Measurements from ENCODE around the gene GRID1. TPM values are rescaled to one million over a fixed set of nuclear protein-coding genes. Genes with fewer than 3 reads are reported as not detected.

Gene GRID1
- polyA plus RNA-seq, 1 donor (not counting 4 experiments of a cell fraction or from before 2014, with no cell fraction given), result 0.01 TPM

DNA sequence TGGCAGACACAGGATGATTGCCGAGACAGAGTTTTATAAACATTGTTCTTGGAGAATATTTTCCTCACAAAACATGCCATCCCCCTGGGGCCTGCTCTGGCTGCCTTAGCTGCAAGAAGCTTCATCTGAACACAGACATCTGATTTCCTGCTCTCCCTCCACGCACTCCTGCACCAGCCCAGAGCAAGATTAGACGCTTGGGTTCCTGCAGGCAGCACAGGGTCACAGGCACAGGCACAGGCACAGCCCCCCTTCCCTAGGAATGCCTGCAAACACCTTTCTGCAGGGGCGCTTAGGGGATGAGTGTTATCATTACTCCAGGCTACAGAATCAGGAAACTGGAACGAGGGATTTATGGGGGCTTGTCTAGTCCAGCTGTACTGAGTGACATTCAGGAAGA is 450.3 kb downstream of the GRID1 start:
- FAIRE-seq (no peak), DNase-seq (ENCODE audit: low read depth, low spot score) (no peak)
- H3K9ac ChIP-seq (ENCODE audit: control insufficient read depth, extremely low read depth, insufficient read depth, low read length), result no peak overlapping the region
- no peaks in the 10 kb centered on the region for H3K9me3 ChIP-seq (ENCODE audit: control insufficient read depth, low read depth, low read length)
- no peak overlapping the region for H2AFZ ChIP-seq (ENCODE audit: control insufficient read depth, low read length)
- dilution Hi-C loops (cut with MboI; ENCODE audit: extremely low pct_ligation_motif_present, low sequenced_read_pairs), result no loop called here
- H3K79me2 ChIP-seq (ENCODE audit: control insufficient read depth, insufficient read depth, low read length), result no peaks in the 10 kb centered on the region
- H3K4me1 ChIP-seq (ENCODE audit: control insufficient read depth, extremely low read depth, insufficient read depth, low read length), result no peaks in the 10 kb centered on the region
- no peaks in the 10 kb centered on the region for H3K27me3 ChIP-seq (ENCODE audit: control insufficient read depth, extremely low read depth, insufficient read depth, low read length)
- H3K27ac ChIP-seq (ENCODE audit: control insufficient read depth, insufficient read depth, low read length), result no peak overlapping the region
- H3K4me3 ChIP-seq (ENCODE audit: control insufficient read depth in 2 of 3, extremely low read depth in 1 of 3, insufficient read depth in 2 of 3, low read depth in 1 of 3, low read length in 3 of 3), result no peak overlapping the region
- no peak overlapping the region for H3K4me2 ChIP-seq (ENCODE audit: control insufficient read depth, extremely low read depth, insufficient read depth, low read depth, low read length)
- H3K9me1 ChIP-seq (ENCODE audit: control insufficient read depth, extremely low read depth, insufficient read depth, low read length), result no peaks in the 10 kb centered on the region
- no peaks in the 10 kb centered on the region for H4K20me1 ChIP-seq (ENCODE audit: control insufficient read depth, extremely low read depth, insufficient read depth, low read length)
- no peaks in the 10 kb centered on the region for H3K36me3 ChIP-seq (ENCODE audit: control insufficient read depth in 2 of 2, extremely low read depth in 1 of 2, insufficient read depth in 2 of 2, low read length in 2 of 2)
- TF ChIP-seq, protein P1, sequence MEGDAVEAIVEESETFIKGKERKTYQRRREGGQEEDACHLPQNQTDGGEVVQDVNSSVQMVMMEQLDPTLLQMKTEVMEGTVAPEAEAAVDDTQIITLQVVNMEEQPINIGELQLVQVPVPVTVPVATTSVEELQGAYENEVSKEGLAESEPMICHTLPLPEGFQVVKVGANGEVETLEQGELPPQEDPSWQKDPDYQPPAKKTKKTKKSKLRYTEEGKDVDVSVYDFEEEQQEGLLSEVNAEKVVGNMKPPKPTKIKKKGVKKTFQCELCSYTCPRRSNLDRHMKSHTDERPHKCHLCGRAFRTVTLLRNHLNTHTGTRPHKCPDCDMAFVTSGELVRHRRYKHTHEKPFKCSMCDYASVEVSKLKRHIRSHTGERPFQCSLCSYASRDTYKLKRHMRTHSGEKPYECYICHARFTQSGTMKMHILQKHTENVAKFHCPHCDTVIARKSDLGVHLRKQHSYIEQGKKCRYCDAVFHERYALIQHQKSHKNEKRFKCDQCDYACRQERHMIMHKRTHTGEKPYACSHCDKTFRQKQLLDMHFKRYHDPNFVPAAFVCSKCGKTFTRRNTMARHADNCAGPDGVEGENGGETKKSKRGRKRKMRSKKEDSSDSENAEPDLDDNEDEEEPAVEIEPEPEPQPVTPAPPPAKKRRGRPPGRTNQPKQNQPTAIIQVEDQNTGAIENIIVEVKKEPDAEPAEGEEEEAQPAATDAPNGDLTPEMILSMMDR (optimal IDR thresholded peaks at IDR 0.05 in 1 of 3, IDR thresholded peaks at IDR 0.05 in 1 of 3, conservative IDR thresholded peaks at IDR 0.05 in 1 of 3; ENCODE audit: extremely low read depth in 1 of 3, insufficient read depth in 2 of 3, low read length in 3 of 3), result no peak

DNA sequence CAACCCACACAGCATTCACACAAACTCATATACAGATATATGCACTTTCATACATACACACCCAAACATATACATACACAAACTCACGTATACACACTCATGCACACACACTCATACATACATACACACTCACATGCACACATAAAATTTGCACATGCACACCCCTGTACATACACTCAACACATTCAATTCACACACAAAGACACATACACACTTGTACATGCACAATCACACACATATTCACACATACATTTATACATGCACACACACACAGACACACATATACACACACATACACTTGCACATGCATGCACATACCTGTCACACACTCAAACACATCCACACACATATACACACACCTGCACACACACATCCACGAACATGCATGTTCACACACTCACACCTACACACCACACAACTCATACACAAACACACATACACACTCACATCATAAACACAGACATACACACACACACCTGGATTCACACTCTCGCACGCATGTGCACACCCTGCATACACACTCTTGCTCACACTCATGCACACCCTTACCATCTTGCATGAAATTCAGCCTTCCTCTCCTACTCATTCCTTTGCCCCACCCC is 451.2 kb downstream of the GRID1 start:
- FAIRE-seq, result no peak
- TF ChIP-seq EZH2 (IDR thresholded peaks at IDR 0.05; ENCODE audit: low read length), result no peak
- TF ChIP-seq, protein P1 (optimal IDR thresholded peaks at IDR 0.05 in 1 of 3, IDR thresholded peaks at IDR 0.05 in 1 of 3, conservative IDR thresholded peaks at IDR 0.05 in 1 of 3; ENCODE audit: extremely low read depth in 1 of 3, insufficient read depth in 2 of 3, low read length in 3 of 3), result no peak

More for the DNA sequence above, 451.2 kb downstream of the GRID1 start:
- Histone ChIP-seq H3K27ac (ENCODE audit: control insufficient read depth, insufficient read depth, low read length) (no peak overlapping the region), H3K9me3 (ENCODE audit: control insufficient read depth, low read depth, low read length) (no peaks in the 10 kb centered on the region), H3K4me2 (ENCODE audit: control insufficient read depth, extremely low read depth, insufficient read depth, low read depth, low read length) (no peak overlapping the region), H3K4me3 (ENCODE audit: control insufficient read depth in 2 of 3, extremely low read depth in 1 of 3, insufficient read depth in 2 of 3, low read depth in 1 of 3, low read length in 3 of 3) (no peak overlapping the region), H3K9ac (ENCODE audit: control insufficient read depth, extremely low read depth, insufficient read depth, low read length) (no peak overlapping the region), H3K79me2 (ENCODE audit: control insufficient read depth, insufficient read depth, low read length) (no peaks in the 10 kb centered on the region), H2AFZ (ENCODE audit: control insufficient read depth, low read length) (no peak overlapping the region), H3K4me1 (ENCODE audit: control insufficient read depth, extremely low read depth, insufficient read depth, low read length) (no peaks in the 10 kb centered on the region), H3K9me1 (ENCODE audit: control insufficient read depth, extremely low read depth, insufficient read depth, low read length) (no peaks in the 10 kb centered on the region), H3K36me3 (ENCODE audit: control insufficient read depth in 2 of 2, extremely low read depth in 1 of 2, insufficient read depth in 2 of 2, low read length in 2 of 2) (no peaks in the 10 kb centered on the region), H4K20me1 (ENCODE audit: control insufficient read depth, extremely low read depth, insufficient read depth, low read length) (no peaks in the 10 kb centered on the region), H3K27me3 (ENCODE audit: control insufficient read depth, extremely low read depth, insufficient read depth, low read length) (no peaks in the 10 kb centered on the region)
- DNase-seq (ENCODE audit: low read depth, low spot score), result no peak
- dilution Hi-C loops (cut with MboI; ENCODE audit: extremely low pct_ligation_motif_present, low sequenced_read_pairs), result no loop called here
